Measurements from ENCODE around the gene TMEM245.

TMEM245 gene

DNA sequence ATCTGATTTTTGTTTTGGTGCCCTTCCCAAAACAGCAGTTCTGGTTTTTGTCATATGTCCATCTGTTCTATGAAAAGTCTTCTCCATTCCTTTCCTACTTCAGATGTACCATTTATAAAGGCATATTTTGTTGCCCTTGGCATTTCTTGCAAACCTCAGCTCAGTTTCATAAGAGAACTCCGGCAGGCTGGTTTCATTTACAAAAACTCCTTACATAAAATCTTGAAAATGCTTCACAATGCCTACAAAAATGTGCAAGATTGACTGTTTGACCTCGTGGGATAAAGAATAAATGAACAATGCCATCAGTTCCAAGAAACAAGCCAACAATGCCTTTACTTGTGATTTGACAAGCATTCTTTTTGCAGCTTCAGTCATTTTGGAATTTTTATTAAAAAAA is 67.3 kb downstream of the TMEM245 start:
- no peak for DNase-seq (ENCODE audit: low read depth)
- no peak overlapping the region for H3K4me3 ChIP-seq (ENCODE audit: control insufficient read depth, low read depth, low read length)
- TF ChIP-seq, protein P1, sequence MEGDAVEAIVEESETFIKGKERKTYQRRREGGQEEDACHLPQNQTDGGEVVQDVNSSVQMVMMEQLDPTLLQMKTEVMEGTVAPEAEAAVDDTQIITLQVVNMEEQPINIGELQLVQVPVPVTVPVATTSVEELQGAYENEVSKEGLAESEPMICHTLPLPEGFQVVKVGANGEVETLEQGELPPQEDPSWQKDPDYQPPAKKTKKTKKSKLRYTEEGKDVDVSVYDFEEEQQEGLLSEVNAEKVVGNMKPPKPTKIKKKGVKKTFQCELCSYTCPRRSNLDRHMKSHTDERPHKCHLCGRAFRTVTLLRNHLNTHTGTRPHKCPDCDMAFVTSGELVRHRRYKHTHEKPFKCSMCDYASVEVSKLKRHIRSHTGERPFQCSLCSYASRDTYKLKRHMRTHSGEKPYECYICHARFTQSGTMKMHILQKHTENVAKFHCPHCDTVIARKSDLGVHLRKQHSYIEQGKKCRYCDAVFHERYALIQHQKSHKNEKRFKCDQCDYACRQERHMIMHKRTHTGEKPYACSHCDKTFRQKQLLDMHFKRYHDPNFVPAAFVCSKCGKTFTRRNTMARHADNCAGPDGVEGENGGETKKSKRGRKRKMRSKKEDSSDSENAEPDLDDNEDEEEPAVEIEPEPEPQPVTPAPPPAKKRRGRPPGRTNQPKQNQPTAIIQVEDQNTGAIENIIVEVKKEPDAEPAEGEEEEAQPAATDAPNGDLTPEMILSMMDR (conservative IDR thresholded peaks at IDR 0.05; ENCODE audit: control insufficient read depth, insufficient read depth, low read depth, low read length) = no peak

DNA sequence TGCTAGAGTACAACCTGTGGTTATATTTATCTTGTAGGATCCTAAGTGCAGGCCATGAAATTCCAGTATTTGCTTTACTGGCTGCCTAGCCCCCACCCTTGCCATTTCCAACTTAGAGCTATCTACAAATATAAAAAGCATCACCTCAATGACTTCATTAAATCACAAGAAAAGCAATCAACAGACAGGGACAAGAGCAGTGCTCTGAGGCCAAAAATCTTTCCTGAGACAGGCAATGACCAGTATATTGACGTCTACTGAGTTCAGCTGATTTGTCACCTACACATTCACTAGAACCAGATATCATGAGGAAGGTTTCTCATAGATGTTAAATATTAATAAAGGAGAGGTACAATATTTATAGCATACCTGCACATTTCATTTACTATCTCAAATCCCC is 68.0 kb downstream of the TMEM245 start:
- no peak for DNase-seq (ENCODE audit: low read depth)
- no peak overlapping the region for H3K4me3 ChIP-seq (ENCODE audit: control insufficient read depth, low read depth, low read length)
- TF ChIP-seq, protein P1 (conservative IDR thresholded peaks at IDR 0.05; ENCODE audit: control insufficient read depth, insufficient read depth, low read depth, low read length) = no peak

DNA sequence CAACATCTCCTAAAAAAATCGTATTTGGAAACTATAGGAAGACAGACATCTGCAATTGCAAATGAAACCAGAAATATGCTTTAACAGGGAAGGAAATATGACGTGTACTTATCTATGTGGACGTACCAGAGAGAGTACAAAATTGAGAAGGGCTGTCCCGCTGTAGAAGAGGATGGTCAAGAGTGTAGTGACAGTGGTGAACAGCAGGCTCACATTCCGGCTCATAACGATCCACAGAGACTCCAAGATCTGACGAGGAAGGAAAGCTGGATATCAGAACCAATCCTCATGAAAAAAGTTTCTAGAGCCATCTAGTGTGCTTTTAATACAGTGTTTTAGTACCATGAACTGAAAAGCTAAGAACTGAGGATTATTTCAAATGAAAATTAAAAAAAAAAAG is 69.3 kb downstream of the TMEM245 start:
- DNase-seq (ENCODE audit: low read depth) = no peak
- TF ChIP-seq, protein P1 (conservative IDR thresholded peaks at IDR 0.05; ENCODE audit: control insufficient read depth, insufficient read depth, low read depth, low read length) = no peak
- no peak overlapping the region for H3K4me3 ChIP-seq (ENCODE audit: control insufficient read depth, low read depth, low read length)

DNA sequence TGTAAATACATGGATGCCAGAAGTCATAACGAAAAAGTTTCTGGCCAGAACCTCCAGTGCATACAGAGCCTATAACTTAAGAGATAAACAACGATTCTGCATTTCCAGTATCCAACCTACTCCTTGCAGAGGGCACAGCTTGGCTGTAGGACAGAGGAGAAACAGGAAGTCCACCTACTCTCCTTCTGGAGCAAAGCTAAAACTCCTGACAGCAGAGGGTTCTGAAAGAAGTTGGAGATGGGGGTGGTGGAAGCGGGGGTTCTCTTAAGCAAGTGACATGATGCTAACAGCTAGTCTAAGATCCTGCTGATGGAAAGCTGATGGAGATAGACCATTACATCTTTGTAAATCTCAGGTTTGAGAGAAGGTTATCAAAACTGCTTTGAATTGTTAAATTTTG is 70.9 kb downstream of the TMEM245 start:
- TF ChIP-seq, protein P1 (conservative IDR thresholded peaks at IDR 0.05; ENCODE audit: control insufficient read depth, insufficient read depth, low read depth, low read length) = no peak
- no peak for DNase-seq (ENCODE audit: low read depth)
- no peak overlapping the region for H3K4me3 ChIP-seq (ENCODE audit: control insufficient read depth, low read depth, low read length)

DNA sequence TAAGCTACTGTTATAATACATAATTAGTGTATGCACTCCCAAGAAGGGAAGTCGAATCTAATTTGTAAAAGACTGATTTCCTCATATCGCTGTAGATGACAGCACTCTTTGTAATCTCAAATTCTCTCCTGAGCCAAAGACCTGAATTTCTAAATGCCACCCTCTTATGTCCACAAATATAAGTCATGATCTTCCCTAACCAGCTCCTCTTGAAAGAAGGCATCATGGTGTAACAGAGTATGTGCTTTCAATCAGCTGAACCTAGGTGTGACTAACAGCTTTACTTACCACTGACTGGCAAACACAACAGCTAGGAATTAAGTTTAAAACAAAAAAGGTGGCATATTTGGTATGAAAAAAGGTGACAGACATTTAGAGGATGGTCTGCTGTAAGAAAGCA is 72.5 kb downstream of the TMEM245 start:
- TF ChIP-seq, protein P1 (conservative IDR thresholded peaks at IDR 0.05; ENCODE audit: control insufficient read depth, insufficient read depth, low read depth, low read length) = no peak
- no peak overlapping the region for H3K4me3 ChIP-seq (ENCODE audit: control insufficient read depth, low read depth, low read length)
- DNase-seq (ENCODE audit: low read depth) = no peak

DNA sequence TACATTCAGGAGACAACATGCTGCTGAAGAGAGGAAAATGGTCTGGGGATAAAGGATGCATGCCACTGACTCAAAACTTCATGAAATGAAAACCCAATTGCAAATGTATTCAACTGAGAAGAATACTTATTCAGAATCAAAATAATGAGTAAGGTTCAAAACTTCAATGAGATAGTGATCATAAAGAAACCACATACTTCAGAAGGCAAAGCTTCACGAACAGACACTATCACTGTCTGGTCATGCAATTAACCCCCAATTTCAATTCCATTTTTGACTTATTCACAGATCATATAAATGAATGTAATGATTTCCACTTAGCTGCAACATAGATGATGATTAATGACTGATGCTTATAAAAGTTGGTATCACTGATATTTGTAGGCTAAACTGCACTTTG is 73.4 kb downstream of the TMEM245 start:
- TF ChIP-seq, protein P1 (conservative IDR thresholded peaks at IDR 0.05; ENCODE audit: control insufficient read depth, insufficient read depth, low read depth, low read length) = no peak
- no peak for DNase-seq (ENCODE audit: low read depth)
- no peak overlapping the region for H3K4me3 ChIP-seq (ENCODE audit: control insufficient read depth, low read depth, low read length)

DNA sequence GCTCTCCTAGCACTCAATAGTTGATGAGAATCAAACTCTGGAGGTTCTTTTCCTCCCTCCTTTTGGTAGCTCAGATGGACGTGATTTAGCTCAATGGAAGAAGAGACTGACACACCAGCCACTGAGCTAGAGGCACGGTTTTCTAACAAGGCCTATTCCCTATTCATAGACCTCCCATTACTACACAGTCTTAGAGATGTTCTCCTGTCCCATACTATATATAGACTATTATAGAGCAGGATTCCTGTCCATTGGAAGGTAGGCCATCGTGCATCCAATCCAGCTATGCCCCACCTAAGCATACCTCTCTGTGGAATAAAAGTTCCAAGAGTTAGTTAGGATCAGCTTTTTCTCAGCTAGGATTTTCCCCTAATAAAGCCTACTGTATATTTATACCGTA is 76.2 kb downstream of the TMEM245 start:
- TF ChIP-seq, protein P1 (conservative IDR thresholded peaks at IDR 0.05; ENCODE audit: control insufficient read depth, insufficient read depth, low read depth, low read length) = no peak
- DNase-seq (ENCODE audit: low read depth) = no peak

More for the DNA sequence above, 76.2 kb downstream of the TMEM245 start:
- no peak overlapping the region for H3K4me3 ChIP-seq (ENCODE audit: control insufficient read depth, low read depth, low read length)

Data from fibroblast of mammary gland (primary cell).